Keratinocyte (primary cell): ENCODE results near the gene CCDC178.

Experiments
- CTCF ChIP-seq, 3 experiments: IDR thresholded peaks in 1 of 3; conservative IDR thresholded peaks in 1 of 3; optimal IDR thresholded peaks in 1 of 3; 2 replicates in 2 of 3; 3 replicates in 1 of 3; pipeline versions ENCODE3 to v1.5.1; 2011; ENCODE audit warnings: low read length in 3 of 3, mild to moderate bottlenecking in 3 of 3, moderate library complexity in 2 of 3, control low read depth in 1 of 3, inconsistent platforms in 1 of 3; ENCODE audit not compliant: insufficient read depth in 2 of 3; ENCODE audit errors: extremely low read depth in 1 of 3
- EZH2 ChIP-seq: IDR thresholded peaks from one replicate; pipeline ENCODE4 v1.6.1; 2012; ENCODE audit warnings: inconsistent platforms, mild to moderate bottlenecking, low read length, moderate library complexity

GRCh38 chr18:33116376-33116775 lies 324.1 kb downstream of the CCDC178 start:
- TF ChIP-seq CTCF (optimal IDR thresholded peaks at IDR 0.05 in 1 of 3, IDR thresholded peaks at IDR 0.05 in 1 of 3, conservative IDR thresholded peaks at IDR 0.05 in 1 of 3; ENCODE audit: extremely low read depth in 1 of 3, insufficient read depth in 2 of 3, low read length in 3 of 3) (no peak), EZH2 (no peak)
